Testis (tissue), 2 donors: Measurements from ENCODE around the gene MARCHF9.

Experiments
- POLR2A ChIP-seq: fragments of 450-650 bp; IDR thresholded peaks from one replicate; pipeline ENCODE4 v1.6.1; 2017; ENCODE audit warnings: antibody characterized with exemption, mild to moderate bottlenecking, moderate library complexity
- TF ChIP-seq, protein P1 (sequence below), 3 experiments: fragments of 450-650 bp in 2 of 3; fragments of 200-600 bp in 1 of 3; sonication (generic) in 1 of 3; IDR thresholded peaks; one replicate each; pipeline ENCODE4 v1.5.1; 2016 to 2019; ENCODE audit warnings: antibody characterized with exemption in 3 of 3, mild to moderate bottlenecking in 2 of 3, moderate library complexity in 1 of 3

DNA sequence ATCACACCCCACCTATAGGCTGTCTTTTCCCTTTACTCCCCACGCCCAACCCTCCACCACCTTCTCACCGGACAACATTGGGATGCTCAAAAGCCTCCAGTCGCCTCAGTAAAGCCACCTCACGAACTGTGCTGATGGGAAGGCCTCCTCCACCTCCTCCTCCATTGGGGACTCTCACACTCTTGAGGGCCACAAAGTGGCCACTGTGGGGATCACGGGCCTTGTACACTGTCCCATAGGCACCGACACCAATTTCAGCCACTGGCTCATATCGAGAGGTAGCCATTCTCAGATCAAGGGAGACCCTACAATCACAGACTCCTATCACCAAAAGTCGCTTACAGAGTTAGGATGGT lies 3.5 kb upstream of the MARCHF9 start:
- TF ChIP-seq, protein P1, sequence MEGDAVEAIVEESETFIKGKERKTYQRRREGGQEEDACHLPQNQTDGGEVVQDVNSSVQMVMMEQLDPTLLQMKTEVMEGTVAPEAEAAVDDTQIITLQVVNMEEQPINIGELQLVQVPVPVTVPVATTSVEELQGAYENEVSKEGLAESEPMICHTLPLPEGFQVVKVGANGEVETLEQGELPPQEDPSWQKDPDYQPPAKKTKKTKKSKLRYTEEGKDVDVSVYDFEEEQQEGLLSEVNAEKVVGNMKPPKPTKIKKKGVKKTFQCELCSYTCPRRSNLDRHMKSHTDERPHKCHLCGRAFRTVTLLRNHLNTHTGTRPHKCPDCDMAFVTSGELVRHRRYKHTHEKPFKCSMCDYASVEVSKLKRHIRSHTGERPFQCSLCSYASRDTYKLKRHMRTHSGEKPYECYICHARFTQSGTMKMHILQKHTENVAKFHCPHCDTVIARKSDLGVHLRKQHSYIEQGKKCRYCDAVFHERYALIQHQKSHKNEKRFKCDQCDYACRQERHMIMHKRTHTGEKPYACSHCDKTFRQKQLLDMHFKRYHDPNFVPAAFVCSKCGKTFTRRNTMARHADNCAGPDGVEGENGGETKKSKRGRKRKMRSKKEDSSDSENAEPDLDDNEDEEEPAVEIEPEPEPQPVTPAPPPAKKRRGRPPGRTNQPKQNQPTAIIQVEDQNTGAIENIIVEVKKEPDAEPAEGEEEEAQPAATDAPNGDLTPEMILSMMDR (IDR thresholded peaks at IDR 0.05) = no peak
- no peak for TF ChIP-seq POLR2A
